Skeletal muscle satellite cell (primary cell): ENCODE results near the gene JSRP1.

ENCODE experiments used
- H3K27me3 ChIP-seq: 2 replicates; pipeline ENCODE4 v1.7.0; 2013; ENCODE audit warnings: low read length; ENCODE audit not compliant: control insufficient read depth, insufficient read depth
- H3K36me3 ChIP-seq: 2 replicates; pipeline ENCODE4 v1.7.0; 2013; ENCODE audit warnings: mild to moderate bottlenecking, control low read depth, low read length; ENCODE audit not compliant: insufficient read depth
- H3K4me1 ChIP-seq: 2 replicates; pipeline ENCODE4 v1.7.0; 2013; ENCODE audit warnings: low read length; ENCODE audit not compliant: control insufficient read depth, insufficient read depth
- H3K4me2 ChIP-seq: 2 replicates; pipeline ENCODE4 v1.7.0; 2013; ENCODE audit warnings: mild to moderate bottlenecking, low read length
- H3K4me3 ChIP-seq: 2 replicates; pipeline ENCODE4 v1.7.0; 2013; ENCODE audit warnings: low read length
- H3K9ac ChIP-seq: 2 replicates; pipeline ENCODE4 v1.7.0; 2013; ENCODE audit warnings: mild to moderate bottlenecking, low read depth, low read length, moderate library complexity
- H3K9me3 ChIP-seq: replicated peaks from 2 replicates; pipeline ENCODE4 v1.7.0; 2013; ENCODE audit warnings: mild to moderate bottlenecking, control low read depth, low read length

Gene JSRP1

DNA sequence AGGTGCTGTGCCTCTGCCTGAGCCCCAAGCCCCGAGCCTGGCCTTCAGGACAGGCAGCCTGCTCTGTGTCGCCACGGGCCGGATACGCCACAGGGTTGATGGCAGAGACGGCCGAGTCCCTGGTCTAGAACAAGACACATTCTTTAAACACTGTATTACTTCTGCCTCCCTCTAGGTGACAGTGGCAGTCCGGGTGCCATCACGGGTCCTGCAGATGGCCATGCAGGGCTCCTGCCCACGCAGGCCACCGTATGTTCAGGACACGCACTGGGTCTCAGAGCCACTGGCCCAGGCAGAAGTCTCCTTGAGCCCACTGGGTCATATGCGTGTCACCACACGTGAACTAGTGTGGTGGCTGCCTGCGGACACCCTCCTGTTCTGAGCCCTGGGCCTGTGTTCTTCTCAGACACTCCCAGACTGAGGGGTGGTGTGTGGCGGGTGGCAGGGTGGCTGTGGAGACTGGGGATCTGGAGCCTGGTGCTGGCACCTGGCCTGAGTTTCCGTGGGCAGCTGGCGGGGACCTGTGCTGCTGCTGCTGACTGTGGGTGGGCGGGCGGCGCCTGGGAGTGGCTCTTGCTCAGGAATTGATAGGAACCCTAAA, 24.5 kb downstream of the JSRP1 start:
- H3K36me3 ChIP-seq: peaks cover 55% of the 10 kb centered on the region
- peak overlapping the region; percentile 8 for H3K9ac ChIP-seq
- H3K4me3 ChIP-seq: no peak overlapping the region
- H3K4me2 ChIP-seq: no peak overlapping the region
- H3K4me1 ChIP-seq: peaks cover 30% of the 10 kb centered on the region
- no peaks in the 10 kb centered on the region for H3K9me3 ChIP-seq
- H3K27me3 ChIP-seq: no peaks in the 10 kb centered on the region

DNA sequence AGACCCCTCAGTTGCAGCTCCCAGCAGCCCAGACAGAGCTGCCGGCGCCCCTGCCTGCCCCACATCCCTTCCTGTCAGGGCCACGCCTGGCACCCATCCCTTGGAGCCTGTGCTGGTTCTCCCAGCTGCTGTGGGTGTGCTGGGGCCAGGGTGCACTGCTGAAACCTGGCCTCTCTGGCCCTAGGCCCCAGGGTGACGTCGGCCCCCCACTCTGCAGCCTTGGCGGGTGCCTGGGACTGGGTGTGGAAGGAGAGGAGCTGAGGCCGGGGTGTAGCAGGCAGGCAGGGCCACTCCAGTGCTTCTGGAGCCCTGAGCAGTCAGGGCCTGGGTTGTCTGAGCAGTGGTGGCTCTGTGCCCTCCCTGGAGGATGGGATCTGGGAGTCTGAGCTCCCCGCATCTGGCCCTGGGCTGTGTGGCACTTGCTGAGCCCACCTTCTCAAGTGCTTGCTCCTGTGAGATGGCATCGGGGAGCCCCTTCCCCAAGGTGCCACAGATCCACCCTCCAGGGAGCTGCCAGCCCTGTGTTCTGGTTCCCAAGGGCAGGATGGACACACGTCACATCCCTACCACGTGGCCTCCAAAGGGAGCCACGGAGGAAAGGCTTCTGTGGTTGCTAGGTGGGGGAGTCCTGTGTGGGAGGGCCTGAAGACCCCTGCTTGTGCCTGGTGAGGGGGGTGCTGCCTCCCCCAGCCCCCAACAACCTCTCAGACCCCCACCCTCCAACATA, 25.2 kb downstream of the JSRP1 start:
- Histone ChIP-seq H3K4me3 (no peak overlapping the region), H3K27me3 (no peaks in the 10 kb centered on the region), H3K36me3 (peaks cover 61% of the 10 kb centered on the region), H3K4me1 (peaks cover 30% of the 10 kb centered on the region), H3K9me3 (no peaks in the 10 kb centered on the region), H3K4me2 (no peak overlapping the region), H3K9ac (no peak overlapping the region)

DNA sequence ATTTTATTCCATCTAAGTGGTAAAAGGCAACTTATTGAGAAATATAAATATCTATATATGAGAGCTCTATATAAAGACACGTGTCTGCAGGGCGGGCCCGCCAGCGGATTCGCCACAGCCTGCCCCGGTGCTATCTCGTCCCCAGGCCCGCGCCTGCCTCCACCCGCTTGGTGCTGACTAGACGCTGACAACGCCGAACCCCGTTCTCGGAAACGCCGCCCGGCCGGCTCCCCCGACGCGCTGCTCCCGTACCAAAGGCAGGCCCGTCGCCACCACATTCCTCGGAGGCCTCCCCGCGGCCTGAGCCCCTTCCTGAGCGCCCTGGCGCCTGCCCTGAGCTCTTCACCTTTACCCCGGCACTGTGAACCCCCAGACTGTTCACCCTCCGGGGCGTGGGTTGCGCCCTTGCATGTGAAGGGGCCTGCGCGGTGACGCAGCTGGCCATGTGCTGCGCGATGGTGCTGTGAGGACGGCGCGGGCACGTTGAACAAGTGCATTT, 26.1 kb downstream of the JSRP1 start:
- Histone ChIP-seq H3K36me3 (peaks cover 70% of the 10 kb centered on the region), H3K9me3 (no peaks in the 10 kb centered on the region), H3K27me3 (no peaks in the 10 kb centered on the region), H3K9ac (no peak overlapping the region), H3K4me2 (no peak overlapping the region), H3K4me1 (peaks cover 27% of the 10 kb centered on the region), H3K4me3 (no peak overlapping the region)

DNA sequence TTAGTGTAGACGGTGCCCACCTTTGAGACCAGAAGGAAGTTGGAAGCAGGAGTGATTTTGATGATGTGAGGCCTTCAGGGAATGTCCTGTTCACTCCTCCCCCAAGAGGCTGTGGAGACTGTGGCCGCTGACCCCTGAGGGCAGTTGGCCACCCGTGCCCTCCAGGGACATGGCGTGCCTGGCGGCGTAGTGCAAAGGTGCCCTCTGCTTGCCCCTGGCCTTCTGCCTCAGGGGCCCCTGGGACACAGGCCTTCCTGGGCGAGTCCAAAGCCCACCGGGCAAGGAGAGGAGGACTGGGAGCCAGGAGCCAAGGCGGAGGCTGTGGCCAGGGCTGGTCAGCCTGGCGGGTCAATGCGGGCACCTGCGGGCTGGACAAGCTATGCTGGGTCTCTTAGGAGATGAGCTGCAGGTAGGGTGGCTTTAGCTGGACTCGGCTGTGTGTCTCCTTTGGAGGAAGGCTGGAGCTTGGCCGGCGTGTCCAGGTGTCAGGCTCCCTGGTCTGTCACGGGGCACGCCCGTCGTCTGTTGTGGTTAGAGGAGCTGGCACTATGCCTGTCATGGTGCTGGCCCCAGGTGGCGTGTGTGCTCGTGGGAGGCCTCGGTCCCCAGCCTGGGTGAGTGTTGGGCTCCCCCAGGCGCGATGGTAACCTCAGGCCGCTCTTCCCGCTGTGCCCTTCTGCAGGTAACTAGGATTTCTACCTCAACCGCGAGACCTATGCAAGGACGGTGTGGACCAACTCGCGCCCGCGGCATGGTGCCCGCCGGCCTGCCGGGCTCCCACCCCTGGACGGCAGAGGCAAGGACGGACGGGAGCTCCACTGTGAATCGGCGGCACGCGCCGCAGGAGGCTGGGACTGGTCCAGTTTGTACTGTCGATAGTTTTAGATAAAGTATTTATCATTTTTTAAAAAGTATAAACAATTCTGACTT, 26.8 kb downstream of the JSRP1 start:
- Histone ChIP-seq H3K36me3 (peaks cover 76% of the 10 kb centered on the region), H3K9ac (no peak overlapping the region), H3K9me3 (no peaks in the 10 kb centered on the region), H3K4me3 (no peak overlapping the region), H3K4me2 (no peak overlapping the region), H3K27me3 (no peaks in the 10 kb centered on the region), H3K4me1 (peaks cover 23% of the 10 kb centered on the region)

DNA sequence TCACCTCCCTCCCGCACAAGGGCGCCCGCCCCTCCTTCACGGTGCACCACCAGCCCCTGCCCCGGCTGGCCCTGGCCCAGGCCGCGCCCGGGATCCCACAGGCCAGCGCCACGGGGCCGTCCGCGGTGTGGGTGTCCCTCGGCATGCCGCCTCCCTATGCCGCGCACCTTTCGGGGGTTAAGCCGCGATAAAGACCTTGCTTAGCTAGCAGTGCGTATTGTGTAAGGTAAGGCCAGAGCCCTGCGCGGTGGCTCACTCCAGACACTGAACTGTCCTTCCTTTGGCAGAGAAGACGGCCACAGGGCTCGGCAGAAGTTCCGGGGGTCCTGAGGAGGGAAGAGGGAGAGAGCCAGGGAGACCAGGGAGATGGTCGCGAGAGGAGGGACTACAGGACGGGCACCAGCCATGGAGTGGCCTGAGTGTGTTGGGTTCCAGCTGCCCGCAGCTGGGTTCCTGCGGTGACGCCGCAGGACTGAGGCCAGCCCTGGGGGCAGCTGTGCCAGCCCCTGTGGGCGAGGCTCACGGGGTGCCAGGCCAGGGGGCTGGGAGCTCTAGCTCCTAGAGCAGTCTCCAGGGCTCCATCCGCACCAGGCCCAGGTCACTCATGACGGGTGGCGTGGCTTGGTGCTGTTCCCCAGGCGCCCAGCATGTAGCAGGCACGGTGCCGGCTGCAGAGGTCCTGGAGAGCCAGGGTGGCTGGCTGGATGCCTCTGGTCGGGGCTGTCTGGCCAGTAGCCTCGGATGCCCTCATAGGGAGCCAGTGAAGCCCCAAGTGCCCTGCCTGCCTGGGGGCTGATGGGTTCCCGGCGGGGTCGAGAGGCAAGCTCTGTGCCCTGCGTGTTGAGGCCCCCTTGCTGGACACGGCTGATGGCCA, 27.8 kb downstream of the JSRP1 start:
- H3K4me1 ChIP-seq: peaks cover 16% of the 10 kb centered on the region
- peaks cover 74% of the 10 kb centered on the region for H3K36me3 ChIP-seq
- no peak overlapping the region for H3K4me3 ChIP-seq
- no peak overlapping the region for H3K4me2 ChIP-seq
- H3K27me3 ChIP-seq: no peaks in the 10 kb centered on the region
- H3K9me3 ChIP-seq: no peaks in the 10 kb centered on the region
- H3K9ac ChIP-seq: no peak overlapping the region

DNA sequence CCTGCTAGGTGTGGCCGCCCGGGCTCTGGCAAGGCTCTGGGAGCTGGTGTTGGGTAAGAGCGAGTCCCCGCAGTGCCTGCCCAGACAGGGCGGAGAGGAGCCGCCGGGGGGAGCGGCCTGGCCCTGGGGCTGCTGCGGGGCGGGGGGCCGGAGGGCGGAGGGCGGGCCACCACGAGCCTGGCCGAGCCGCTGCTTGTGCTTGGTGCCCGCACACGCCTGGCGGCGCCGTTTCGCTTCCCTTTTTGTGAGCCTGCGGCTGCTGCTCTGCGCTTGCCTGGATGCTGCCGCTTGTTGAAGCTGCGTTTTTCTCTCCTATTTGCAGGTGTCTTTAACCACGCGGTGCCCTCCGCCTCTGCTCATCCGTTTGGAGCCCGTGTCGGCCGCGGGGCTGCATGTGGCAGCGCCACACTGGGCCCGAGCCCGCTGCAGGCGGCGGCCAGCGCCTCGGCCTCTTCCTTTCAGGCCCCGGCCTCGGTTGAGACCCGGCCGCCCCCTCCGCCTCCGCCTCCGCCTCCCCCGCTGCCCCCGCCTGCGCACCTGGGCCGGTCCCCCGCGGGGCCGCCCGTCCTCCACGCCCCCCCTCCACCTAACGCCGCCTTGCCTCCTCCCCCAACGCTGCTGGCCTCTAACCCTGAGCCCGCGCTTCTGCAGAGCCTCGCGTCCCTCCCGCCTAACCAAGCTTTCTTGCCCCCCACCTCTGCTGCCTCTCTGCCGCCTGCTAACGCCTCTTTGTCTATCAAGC, 28.6 kb downstream of the JSRP1 start:
- Histone ChIP-seq H3K4me3 (no peak overlapping the region), H3K27me3 (no peaks in the 10 kb centered on the region), H3K9ac (no peak overlapping the region), H3K36me3 (peaks cover 66% of the 10 kb centered on the region), H3K4me1 (peaks cover 16% of the 10 kb centered on the region), H3K4me2 (no peak overlapping the region), H3K9me3 (no peaks in the 10 kb centered on the region)

DNA sequence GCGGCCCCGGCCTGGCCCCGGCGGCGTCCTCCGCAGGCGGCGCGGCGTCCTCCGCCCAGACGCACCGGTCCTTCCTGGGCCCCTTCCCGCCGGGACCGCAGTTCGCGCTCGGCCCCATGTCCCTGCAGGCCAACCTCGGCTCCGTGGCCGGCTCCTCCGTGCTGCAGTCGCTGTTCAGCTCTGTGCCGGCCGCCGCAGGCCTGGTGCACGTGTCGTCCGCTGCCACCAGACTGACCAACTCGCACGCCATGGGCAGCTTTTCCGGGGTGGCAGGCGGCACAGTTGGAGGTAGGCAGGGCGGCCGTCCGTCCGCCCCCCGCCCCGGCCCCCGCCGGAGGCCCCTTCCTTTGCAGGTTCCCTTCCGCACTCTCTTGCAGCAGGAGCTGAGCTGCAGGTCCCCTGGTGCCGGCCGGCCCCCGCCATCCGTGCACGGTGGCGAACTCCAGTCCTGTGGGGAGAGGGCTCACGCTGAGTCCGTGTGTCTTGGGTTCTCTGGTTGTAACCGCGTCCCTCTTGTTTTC, 29.3 kb downstream of the JSRP1 start:
- H3K9ac ChIP-seq: no peak overlapping the region
- H3K4me1 ChIP-seq: peaks cover 14% of the 10 kb centered on the region
- H3K4me3 ChIP-seq: no peak overlapping the region

DNA sequence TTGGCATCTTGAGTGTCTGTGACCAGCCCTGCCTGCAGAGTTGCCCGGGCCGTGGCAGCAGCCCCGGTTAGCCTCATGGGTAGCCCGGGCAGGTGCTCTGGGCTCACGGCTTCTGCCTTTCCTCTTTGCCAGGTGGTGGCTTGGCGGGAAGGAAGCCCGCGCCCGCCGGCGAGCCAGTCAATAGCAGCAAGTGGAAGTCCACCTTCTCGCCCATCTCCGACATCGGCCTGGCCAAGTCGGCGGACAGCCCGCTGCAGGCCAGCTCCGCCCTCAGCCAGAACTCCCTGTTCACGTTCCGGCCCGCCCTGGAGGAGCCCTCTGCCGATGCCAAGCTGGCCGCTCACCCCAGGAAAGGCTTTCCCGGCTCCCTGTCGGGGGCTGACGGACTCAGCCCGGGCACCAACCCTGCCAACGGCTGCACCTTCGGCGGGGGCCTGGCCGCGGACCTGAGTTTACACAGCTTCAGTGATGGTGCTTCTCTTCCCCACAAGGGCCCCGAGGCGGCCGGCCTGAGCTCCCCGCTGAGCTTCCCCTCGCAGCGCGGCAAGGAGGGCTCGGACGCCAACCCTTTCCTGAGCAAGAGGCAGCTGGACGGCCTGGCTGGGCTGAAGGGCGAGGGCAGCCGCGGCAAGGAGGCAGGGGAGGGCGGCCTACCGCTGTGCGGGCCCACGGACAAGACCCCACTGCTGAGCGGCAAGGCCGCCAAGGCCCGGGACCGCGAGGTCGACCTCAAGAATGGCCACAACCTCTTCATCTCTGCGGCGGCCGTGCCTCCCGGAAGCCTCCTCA, 30.0 kb downstream of the JSRP1 start:
- Histone ChIP-seq H3K9me3 (no peaks in the 10 kb centered on the region), H3K4me2 (no peak overlapping the region), H3K4me3 (no peak overlapping the region), H3K27me3 (no peaks in the 10 kb centered on the region), H3K4me1 (peaks cover 9% of the 10 kb centered on the region), H3K36me3 (peaks cover 71% of the 10 kb centered on the region), H3K9ac (no peak overlapping the region)

More for the DNA sequence above, 29.3 kb downstream of the JSRP1 start:
- Histone ChIP-seq H3K4me2 (no peak overlapping the region), H3K9me3 (no peaks in the 10 kb centered on the region), H3K36me3 (peaks cover 69% of the 10 kb centered on the region), H3K27me3 (no peaks in the 10 kb centered on the region)

DNA sequence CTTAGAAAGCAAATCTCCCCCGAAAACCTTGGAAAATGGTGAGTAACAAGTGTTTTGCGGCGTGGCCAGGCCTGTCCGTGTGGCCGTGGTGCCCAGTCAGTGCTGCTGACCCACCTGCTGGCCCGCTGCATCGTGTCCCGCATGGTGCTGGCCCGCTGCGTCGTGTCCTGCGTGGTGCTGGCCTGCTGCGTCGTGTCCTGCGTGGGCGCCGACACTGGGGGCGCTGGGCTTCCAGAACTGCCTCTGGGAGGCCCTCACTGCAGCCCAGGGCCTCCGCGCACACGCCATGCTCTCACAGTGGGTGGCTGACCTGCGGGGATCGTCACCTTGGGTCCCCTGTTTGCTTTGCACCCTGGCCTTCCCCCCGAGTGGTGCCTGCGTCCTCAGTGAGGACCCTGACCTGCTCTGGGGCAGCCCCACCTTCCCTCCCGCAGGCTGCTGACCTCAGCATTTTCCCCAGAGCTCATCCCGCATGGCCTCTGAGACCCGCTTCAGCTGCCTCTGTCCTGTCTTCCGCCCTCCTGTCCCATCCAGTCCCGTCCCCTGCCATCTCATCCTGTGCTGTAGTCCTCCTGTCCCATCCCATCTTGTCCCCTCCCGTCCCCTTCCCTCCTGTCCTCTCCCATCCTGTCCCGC, 30.7 kb downstream of the JSRP1 start:
- Histone ChIP-seq H3K36me3 (peaks cover 69% of the 10 kb centered on the region), H3K4me1 (peaks cover 4% of the 10 kb centered on the region), H3K9ac (no peak overlapping the region), H3K9me3 (no peaks in the 10 kb centered on the region), H3K27me3 (no peaks in the 10 kb centered on the region), H3K4me2 (no peak overlapping the region), H3K4me3 (no peak overlapping the region)
